ENCODE data around the gene STK39. TPM values are rescaled to one million over a fixed set of nuclear protein-coding genes. Genes with fewer than 3 reads are reported as not detected.

Gene STK39
- total RNA-seq, 4 donors from 2014 or later, result 17.4 to 27.6 (median 20.6) TPM

- intact Hi-C loops (cut with DNase I), result no loop called here
- DNase-seq, result no peak
- 82 to 85% methylated on average over 2 of the region's 2 CpGs for WGBS, 2 donors
- Histone ChIP-seq H3K36me3 (peaks cover 0 to 22% (median 0%) of the 10 kb centered on the region in 3 donors), H3K9me3 (no peaks in the 10 kb centered on the region), H3K4me3 (no peak overlapping the region), H3K4me1 (peaks cover 0 to 3% (median 0%) of the 10 kb centered on the region in 3 donors), H3K27me3 (no peaks in the 10 kb centered on the region), H3K27ac (no peak overlapping the region)
- no peak for TF ChIP-seq POLR2A (IDR thresholded peaks at IDR 0.05)
- no peak for TF ChIP-seq CTCF (IDR thresholded peaks at IDR 0.05)
Observed at GRCh38 chr2:168114040-168114439, 133.4 kb downstream of the STK39 start.

GRCh38 chr2:168107322-168107721 lies 140.1 kb downstream of the STK39 start:
- no peak for DNase-seq
- Histone ChIP-seq H3K4me3 (no peak overlapping the region), H3K27ac (no peak overlapping the region), H3K36me3 (peaks cover 0 to 28% (median 0%) of the 10 kb centered on the region in 3 donors), H3K27me3 (no peaks in the 10 kb centered on the region), H3K9me3 (no peaks in the 10 kb centered on the region), H3K4me1 (no peaks in the 10 kb centered on the region)
- WGBS, 2 donors, result 68 to 82% methylated on average over 2 of the region's 2 CpGs
- TF ChIP-seq CTCF (IDR thresholded peaks at IDR 0.05) (no peak), POLR2A (IDR thresholded peaks at IDR 0.05) (no peak)
- intact Hi-C loops (cut with DNase I), result no loop called here

GRCh38 chr2:168105127-168105683 lies 142.2 kb downstream of the STK39 start:
- no peaks in the 10 kb centered on the region for H3K9me3 ChIP-seq
- no peak overlapping the region for H3K27ac ChIP-seq
- H3K27me3 ChIP-seq, result no peaks in the 10 kb centered on the region
- intact Hi-C loops (cut with DNase I), result no loop called here
- no peak overlapping the region for H3K4me3 ChIP-seq
- no peaks in the 10 kb centered on the region for H3K4me1 ChIP-seq
- no peak for DNase-seq
- peaks cover 0 to 42% (median 0%) of the 10 kb centered on the region in 3 donors for H3K36me3 ChIP-seq
- no peak for TF ChIP-seq POLR2A (IDR thresholded peaks at IDR 0.05)
- WGBS, 2 donors, result 90 to 93% methylated on average over 3 of the region's 3 CpGs

GRCh38 chr2:168097431-168097830 lies 150.0 kb downstream of the STK39 start:
- no peak for DNase-seq
- intact Hi-C loops (cut with DNase I), result no loop called here
- Histone ChIP-seq H3K36me3 (peaks cover 0 to 22% (median 0%) of the 10 kb centered on the region in 3 donors), H3K27ac (peak overlapping the region in 1 of 4 donors; percentile 17), H3K4me3 (no peak overlapping the region), H3K27me3 (no peaks in the 10 kb centered on the region), H3K4me1 (peaks cover 0 to 9% (median 3%) of the 10 kb centered on the region in 3 donors), H3K9me3 (no peaks in the 10 kb centered on the region)
- TF ChIP-seq CTCF (IDR thresholded peaks at IDR 0.05), result no peak
- no peak for TF ChIP-seq POLR2A (IDR thresholded peaks at IDR 0.05)
- WGBS, 2 donors, result 43 to 48% methylated on average over 3 to 5 of the region's 5 CpGs

- intact Hi-C loops (cut with DNase I), result no loop called here
- Histone ChIP-seq H3K4me3 (no peak overlapping the region), H3K9me3 (no peaks in the 10 kb centered on the region), H3K36me3 (peaks cover 0 to 10% (median 0%) of the 10 kb centered on the region in 3 donors), H3K27ac (no peak overlapping the region), H3K27me3 (no peaks in the 10 kb centered on the region), H3K4me1 (peaks cover 0 to 9% (median 3%) of the 10 kb centered on the region in 3 donors)
- no peak for DNase-seq
- TF ChIP-seq POLR2A (IDR thresholded peaks at IDR 0.05) (no peak), CTCF (IDR thresholded peaks at IDR 0.05) (no peak)
- 78 to 87% methylated on average over 3 of the region's 3 CpGs for WGBS, 2 donors
Observed at GRCh38 chr2:168096158-168096557, 151.2 kb downstream of the STK39 start.

- intact Hi-C loops (cut with DNase I), result no loop called here
- H3K36me3 ChIP-seq, result peaks cover 0 to 8% (median 0%) of the 10 kb centered on the region in 3 donors
- TF ChIP-seq POLR2A (IDR thresholded peaks at IDR 0.05) (no peak), CTCF (IDR thresholded peaks at IDR 0.05) (no peak)
- H3K27me3 ChIP-seq, result no peaks in the 10 kb centered on the region
- DNase-seq, result no peak
- no peak overlapping the region for H3K27ac ChIP-seq
- no peak overlapping the region for H3K4me3 ChIP-seq
- H3K4me1 ChIP-seq, result no peaks in the 10 kb centered on the region
- WGBS, 2 donors, result 73 to 92% methylated on average over 2 of the region's 2 CpGs
- H3K9me3 ChIP-seq, result no peaks in the 10 kb centered on the region
Observed at GRCh38 chr2:168091986-168092385, 155.4 kb downstream of the STK39 start.
